Heart right ventricle (tissue), 16 donors: ENCODE results near the gene GUCA2A. TPM values are rescaled to one million over a fixed set of nuclear protein-coding genes. Genes with fewer than 3 reads are reported as not detected.
"Not testable (repeated sequence)": the region's sequence is repeated elsewhere in the genome, so short reads cannot be mapped to it uniquely, and the experiment has no call there.

ENCODE experiments used
- ATAC-seq, 8 donors: fragments of 200-7000 bp; cut with Tn5 transposase; one replicate each; pipeline ENCODE4 v1.9.1; 2020; ENCODE audit warnings: mild to moderate bottlenecking in 8 of 8, moderate library complexity in 8 of 8, moderate number of reproducible peaks in 1 of 8
- DNase-seq, 2 donors: peaks; one replicate each; pipeline ENCODE4 v3.0.0-alpha.2; 2020
- H3K27ac ChIP-seq, 10 donors: fragments of 200-600 bp; sonication (generic) in 2 of 10; one replicate each; pipeline versions ENCODE4 v1.5.0 to v1.8.0; 2020 to 2022; ENCODE audit warnings: mild to moderate bottlenecking in 3 of 10
- H3K27me3 ChIP-seq, 7 donors: fragments of 200-600 bp; one replicate each; pipeline ENCODE4 v1.8.0; 2021 to 2022; ENCODE audit warnings: mild to moderate bottlenecking in 2 of 7
- H3K36me3 ChIP-seq, 9 donors: fragments of 200-600 bp; sonication (generic) in 1 of 9; one replicate each; pipeline versions ENCODE4 v1.5.0 to v1.8.0; 2020 to 2022; ENCODE audit warnings: mild to moderate bottlenecking in 2 of 9
- H3K4me1 ChIP-seq, 9 donors: fragments of 200-600 bp; sonication (generic) in 1 of 9; one replicate each; pipeline versions ENCODE4 v1.5.0 to v1.8.0; 2020 to 2022; ENCODE audit warnings: mild to moderate bottlenecking in 4 of 9
- H3K4me3 ChIP-seq, 10 donors: fragments of 200-600 bp; sonication (generic) in 2 of 10; one replicate each; pipeline versions ENCODE4 v1.5.0 to v1.8.0; 2020 to 2022; ENCODE audit warnings: mild to moderate bottlenecking in 7 of 10, moderate library complexity in 2 of 10
- H3K9me3 ChIP-seq, 11 donors: fragments of 200-600 bp in 10 of 11; sonication (generic) in 2 of 11; one replicate each; pipeline versions ENCODE4 v1.5.0 to v1.8.0; 2013 to 2022; ENCODE audit warnings: mild to moderate bottlenecking in 2 of 11, control low read depth in 1 of 11, moderate library complexity in 1 of 11
- CTCF ChIP-seq, 9 donors: fragments of 200-600 bp; sonication (generic) in 2 of 9; IDR thresholded peaks; one replicate each; pipeline versions ENCODE4 v1.5.0 to v1.8.0; 2021 to 2022; ENCODE audit warnings: antibody characterized with exemption in 9 of 9, mild to moderate bottlenecking in 5 of 9, moderate library complexity in 1 of 9
- WGBS, 2 donors: extraction: QIAGEN DNeasy Blood & Tissue Kit; methylation state at CpG; one replicate each; pipeline ENCODE4 v1.1.7; 2013; ENCODE audit warnings: inconsistent platforms in 1 of 2; 5-methylcytosine and 5-hydroxymethylcytosine counted together
- intact Hi-C, 10 donors: fragments of 100-400 bp; cut with DNase I; formaldehyde crosslinking; loops; one replicate each; pipeline versions ENCODE4 v1.11.1 to v1.14.2; 2022
- polyA plus RNA-seq, 2 donors: library from polyadenylated mRNA; stranded (reverse); fragments of 200-250 nt; gene quantifications; one replicate each; pipeline ENCODE4 v1.2.3, GENCODE V29; 2013
- total RNA-seq, 10 donors: library from RNA; stranded (reverse); fragmentation: NEBNext Ultra II Directional in 3 of 10; extraction: Animal tissue kit (Norgen Biotek cat#: 25700) in 3 of 10; gene quantifications; one replicate each; pipeline versions ENCODE4 v1.2.1 to v1.2.4, GENCODE V29; 2021 to 2023
- donor health status: Arrhythmogenic right ventricular cardiomyopathy.
- donor health status: ischemic (EF 13 %, LVEDD 7.1; RV severe dilation, severe dysfunction).
- donor health status: healthy with polysubstance abuse.
- donor health status: DM: no; HTN: yes; CAD: no.
- donor health status: DM: no; HTN: no; CAD: no.
- donor health status: ischemic (EF 25% LVEDD 6.9; RV normal size, moderate dysfunction).
- donor health status: ischemic (EF 25% LVEDD 5.7; RV mildly dilated, moderate dysfunction).
- donor health status: healthy.
- donor health status: DM: yes; HTN: yes; CAD: no.
- donor health status: Ischemic cardiomyopathy.
- donor health status: ischemic (EF 35%, LVEDD 5.7; RV mildly dilated, moderate dysfunction).
- donor health status: nonischemic (EF 11% LVEDD 7.7; RV severe dilation, severe dysfunction).
- donor health status: DM: yes; HTN: yes; CAD: no.
- donor health status: PGD.
- donor health status: ischemic (EF 29% LVEDD 5.4; RV normal size, mild dysfunction).
- donor health status: nonischemic (EF 23%, LVEDD 6.1; RV moderate dilation, normal function).

Gene GUCA2A
- total and polyA plus RNA-seq, 12 donors, result not detected

DNA sequence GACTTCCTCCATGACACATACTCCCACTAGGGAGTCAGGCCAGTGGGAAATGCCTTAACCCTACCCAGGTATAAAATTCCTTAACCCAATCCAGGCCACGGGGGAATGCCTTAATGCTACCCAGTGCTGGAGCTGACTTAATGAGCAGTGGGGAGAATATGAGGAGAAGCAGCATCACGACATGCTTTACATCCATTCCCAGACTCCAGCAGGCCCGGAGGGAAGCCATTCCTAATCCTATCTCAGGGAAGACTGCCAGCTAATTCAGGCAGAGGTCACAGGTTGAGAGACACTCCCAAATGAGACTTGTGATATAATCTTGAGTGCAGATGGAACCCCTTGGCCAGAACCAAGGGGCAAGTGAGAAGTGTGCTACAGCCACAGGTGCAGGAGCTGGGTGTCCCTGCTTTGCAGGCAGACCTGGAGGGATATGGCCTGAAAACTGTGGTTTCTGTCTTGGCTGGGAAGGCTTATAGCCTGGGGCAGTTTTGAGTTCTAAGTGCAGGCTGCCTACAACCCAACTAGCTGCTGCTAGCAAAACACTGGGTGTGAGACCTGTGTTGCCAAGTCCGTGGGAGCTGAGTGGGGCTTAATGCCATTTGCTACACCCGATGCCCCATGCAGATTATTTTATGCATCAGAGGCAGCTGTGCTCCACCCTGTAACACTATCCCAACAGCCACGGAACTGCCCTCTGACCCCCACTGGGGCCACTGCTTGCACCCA, 45.1 kb upstream of the GUCA2A start:
- intact Hi-C loops, result no loop called here
- peaks cover 0 to 54% (median 30%) of the 10 kb centered on the region in 9 donors for H3K4me1 ChIP-seq
- peaks cover 0 to 20% (median 7%) of the 10 kb centered on the region in 11 donors for H3K9me3 ChIP-seq
- H3K36me3 ChIP-seq, result peaks cover 0 to 15% (median 0%) of the 10 kb centered on the region in 9 donors
- no peak overlapping the region for H3K4me3 ChIP-seq
- WGBS, 2 donors, result 69 to 74% methylated on average over 6 of the region's 6 CpGs
- no peaks in the 10 kb centered on the region for H3K27me3 ChIP-seq
- TF ChIP-seq CTCF (IDR thresholded peaks at IDR 0.05), result no peak
- no peak overlapping the region for H3K27ac ChIP-seq
- no peak for DNase-seq
- peak in 3 of 8 donors; percentile 21 to 44 (median 39) for ATAC-seq

DNA sequence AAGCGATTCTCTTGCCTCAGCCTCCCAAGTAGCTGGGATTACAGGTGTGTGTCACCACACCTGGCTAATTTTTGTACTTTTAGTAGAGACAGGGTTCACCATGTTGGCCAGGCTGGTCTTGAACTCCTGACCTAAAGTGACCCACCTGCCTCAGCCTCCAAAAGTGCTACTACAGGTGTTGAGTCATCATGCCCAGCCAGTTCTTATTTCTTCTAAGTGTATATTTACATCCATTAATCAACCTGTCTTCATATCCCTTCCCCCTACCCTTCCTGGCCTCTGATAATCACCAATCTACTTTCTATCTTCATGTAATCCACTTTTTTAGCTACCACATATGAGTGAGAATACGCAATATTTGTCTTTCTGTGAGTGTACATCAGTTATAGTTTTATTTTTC, 42.4 kb upstream of the GUCA2A start:
- DNase-seq, ATAC-seq, H3K27ac ChIP-seq, H3K27me3 ChIP-seq, H3K4me3 ChIP-seq, intact Hi-C loops: not testable (repeated sequence)
- H3K36me3 ChIP-seq, result peaks cover 0 to 42% (median 8%) of the 10 kb centered on the region in 9 donors
- H3K9me3 ChIP-seq, result peaks cover 0 to 17% (median 5%) of the 10 kb centered on the region in 11 donors
- 95 to 97% methylated on average over 2 of the region's 2 CpGs for WGBS, 2 donors
- peaks cover 0 to 45% (median 28%) of the 10 kb centered on the region in 9 donors for H3K4me1 ChIP-seq

- no peak overlapping the region for H3K4me3 ChIP-seq
- ATAC-seq, result no peak
- H3K9me3 ChIP-seq, result peaks cover 0 to 23% (median 5%) of the 10 kb centered on the region in 11 donors
- no peaks in the 10 kb centered on the region for H3K27me3 ChIP-seq
- intact Hi-C loops, result no loop called here
- peaks cover 0 to 39% (median 23%) of the 10 kb centered on the region in 9 donors for H3K4me1 ChIP-seq
- peaks cover 0 to 49% (median 8%) of the 10 kb centered on the region in 9 donors for H3K36me3 ChIP-seq
- no peak for TF ChIP-seq CTCF (IDR thresholded peaks at IDR 0.05)
- 92 to 93% methylated on average over 3 of the region's 3 CpGs for WGBS, 2 donors
- no peak overlapping the region for H3K27ac ChIP-seq
- DNase-seq, result no peak
Observed at GRCh38 chr1:42206164-42206563, 41.6 kb upstream of the GUCA2A start.

DNA sequence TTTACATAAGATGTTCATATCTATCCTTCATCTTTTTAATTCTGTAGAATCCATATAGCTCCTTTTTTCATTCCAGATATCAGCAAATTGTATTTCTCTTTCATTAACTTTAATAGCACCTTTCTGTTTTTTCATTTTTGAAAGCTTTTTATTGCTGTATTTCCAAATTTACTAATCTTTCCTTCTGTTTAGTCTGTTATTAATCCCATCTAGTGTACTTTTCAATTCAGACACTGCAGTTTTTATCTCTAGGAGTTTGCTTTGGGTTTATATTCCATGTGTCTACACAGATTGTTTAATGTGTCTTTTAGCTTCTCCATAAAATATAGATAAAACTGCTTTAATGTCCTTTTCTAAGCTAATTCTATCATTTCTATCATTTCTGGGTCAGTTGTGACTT, 37.4 kb upstream of the GUCA2A start:
- no peak overlapping the region for H3K4me3 ChIP-seq
- H3K9me3 ChIP-seq, result peaks cover 0 to 25% (median 5%) of the 10 kb centered on the region in 11 donors
- DNase-seq (no peak), ATAC-seq (no peak)
- H3K4me1 ChIP-seq, result peaks cover 0 to under 1% (median 0%) of the 10 kb centered on the region in 9 donors
- TF ChIP-seq CTCF (IDR thresholded peaks at IDR 0.05), result no peak
- intact Hi-C loops, result no loop called here
- H3K27ac ChIP-seq, result no peak overlapping the region
- H3K36me3 ChIP-seq, result peaks cover 0 to 86% (median 14%) of the 10 kb centered on the region in 9 donors
- H3K27me3 ChIP-seq, result no peaks in the 10 kb centered on the region

DNA sequence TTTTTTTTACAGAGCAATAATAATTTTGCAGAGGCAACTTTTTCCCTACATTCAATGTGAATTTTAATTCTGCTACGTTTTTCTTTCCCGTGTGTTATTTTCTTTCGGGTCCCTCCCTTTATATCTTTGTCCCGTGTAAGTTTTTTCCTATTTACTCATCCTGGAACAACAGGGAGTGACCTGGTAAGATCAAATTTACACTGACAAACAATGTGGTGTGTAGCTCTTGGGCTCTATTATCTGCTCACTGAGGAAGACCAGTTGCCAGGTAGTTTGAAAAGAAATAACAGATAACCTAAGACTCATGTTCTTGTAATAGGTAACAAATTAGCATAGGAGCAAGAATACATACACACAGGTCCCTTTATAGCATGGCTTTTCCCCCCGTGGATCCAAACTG, 33.7 kb upstream of the GUCA2A start:
- no peak for DNase-seq
- peaks cover 0 to 23% (median 5%) of the 10 kb centered on the region in 11 donors for H3K9me3 ChIP-seq
- peaks cover 0 to 95% (median 14%) of the 10 kb centered on the region in 9 donors for H3K36me3 ChIP-seq
- 89 to 90% methylated on average over 5 of the region's 5 CpGs for WGBS, 2 donors
- H3K27ac ChIP-seq, result no peak overlapping the region
- H3K27me3 ChIP-seq, result no peaks in the 10 kb centered on the region
- H3K4me3 ChIP-seq, result no peak overlapping the region
- no peak for ATAC-seq
- TF ChIP-seq CTCF (IDR thresholded peaks at IDR 0.05), result no peak
- intact Hi-C loops, result no loop called here
- no peaks in the 10 kb centered on the region for H3K4me1 ChIP-seq
